ENCODE measurements around the gene VDR.

The VDR gene

DNA sequence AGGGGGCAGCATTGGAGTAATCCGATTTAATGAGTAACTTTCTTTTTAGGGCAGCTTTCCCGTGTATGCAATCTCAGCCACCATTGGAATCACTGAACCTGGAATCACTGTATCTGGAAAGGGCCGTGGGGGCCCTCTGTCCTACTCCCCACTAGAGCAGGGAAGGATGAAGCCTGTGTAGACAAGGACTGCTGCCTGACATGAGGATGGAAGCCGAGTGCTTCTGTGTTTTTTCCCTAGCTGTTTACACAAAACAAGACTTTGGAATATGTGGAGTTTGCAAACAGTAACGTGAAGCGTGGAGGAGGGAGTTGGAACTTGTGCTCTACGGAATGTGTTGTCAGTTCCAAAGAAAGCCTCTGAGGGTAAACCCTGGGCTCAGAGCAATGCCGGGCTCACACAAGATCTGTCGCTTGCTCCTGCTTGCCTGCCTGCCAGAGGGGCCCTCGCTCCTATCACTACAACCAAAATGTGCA is 52.7 kb downstream of the VDR start:
- TF ChIP-seq ZFX (IDR thresholded peaks at IDR 0.05) = no peak
- TF ChIP-seq, protein P1, sequence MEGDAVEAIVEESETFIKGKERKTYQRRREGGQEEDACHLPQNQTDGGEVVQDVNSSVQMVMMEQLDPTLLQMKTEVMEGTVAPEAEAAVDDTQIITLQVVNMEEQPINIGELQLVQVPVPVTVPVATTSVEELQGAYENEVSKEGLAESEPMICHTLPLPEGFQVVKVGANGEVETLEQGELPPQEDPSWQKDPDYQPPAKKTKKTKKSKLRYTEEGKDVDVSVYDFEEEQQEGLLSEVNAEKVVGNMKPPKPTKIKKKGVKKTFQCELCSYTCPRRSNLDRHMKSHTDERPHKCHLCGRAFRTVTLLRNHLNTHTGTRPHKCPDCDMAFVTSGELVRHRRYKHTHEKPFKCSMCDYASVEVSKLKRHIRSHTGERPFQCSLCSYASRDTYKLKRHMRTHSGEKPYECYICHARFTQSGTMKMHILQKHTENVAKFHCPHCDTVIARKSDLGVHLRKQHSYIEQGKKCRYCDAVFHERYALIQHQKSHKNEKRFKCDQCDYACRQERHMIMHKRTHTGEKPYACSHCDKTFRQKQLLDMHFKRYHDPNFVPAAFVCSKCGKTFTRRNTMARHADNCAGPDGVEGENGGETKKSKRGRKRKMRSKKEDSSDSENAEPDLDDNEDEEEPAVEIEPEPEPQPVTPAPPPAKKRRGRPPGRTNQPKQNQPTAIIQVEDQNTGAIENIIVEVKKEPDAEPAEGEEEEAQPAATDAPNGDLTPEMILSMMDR (conservative IDR thresholded peaks at IDR 0.05) = no peak
- no peak overlapping the region for H3K27ac ChIP-seq

DNA sequence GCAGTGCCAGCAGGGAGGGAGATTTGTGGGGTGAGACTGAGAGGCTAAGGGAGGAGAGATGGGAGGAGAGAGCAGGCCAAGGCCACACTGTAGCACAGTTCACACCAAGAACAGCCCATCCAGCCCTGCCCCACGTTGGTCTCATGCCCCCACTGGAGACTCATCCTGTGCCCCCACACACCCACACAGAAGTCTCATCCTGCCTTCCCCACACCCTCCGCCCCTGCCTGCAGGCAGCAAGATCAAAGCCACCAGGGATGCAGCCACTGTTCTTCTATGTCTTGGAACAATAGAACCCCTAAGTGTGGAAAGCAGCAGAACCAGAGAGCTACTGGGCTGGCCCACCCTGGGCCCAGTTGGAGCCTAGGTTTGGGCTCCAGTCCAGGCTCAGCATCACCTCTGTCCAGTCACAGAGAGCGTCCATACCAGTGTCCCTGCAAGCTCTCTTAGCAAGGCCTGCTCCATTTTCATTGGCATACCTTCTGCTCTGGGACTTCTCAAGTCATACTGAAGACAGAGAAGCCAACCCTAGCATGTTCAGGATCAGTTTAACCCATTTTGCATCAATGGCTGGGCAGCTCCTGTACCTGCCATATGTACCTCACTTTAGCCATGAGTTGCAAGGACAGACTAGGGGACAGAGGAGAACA is 53.4 kb downstream of the VDR start:
- no peak for TF ChIP-seq ZFX (IDR thresholded peaks at IDR 0.05)
- TF ChIP-seq, protein P1 (conservative IDR thresholded peaks at IDR 0.05) = no peak
- no peak overlapping the region for H3K27ac ChIP-seq

DNA sequence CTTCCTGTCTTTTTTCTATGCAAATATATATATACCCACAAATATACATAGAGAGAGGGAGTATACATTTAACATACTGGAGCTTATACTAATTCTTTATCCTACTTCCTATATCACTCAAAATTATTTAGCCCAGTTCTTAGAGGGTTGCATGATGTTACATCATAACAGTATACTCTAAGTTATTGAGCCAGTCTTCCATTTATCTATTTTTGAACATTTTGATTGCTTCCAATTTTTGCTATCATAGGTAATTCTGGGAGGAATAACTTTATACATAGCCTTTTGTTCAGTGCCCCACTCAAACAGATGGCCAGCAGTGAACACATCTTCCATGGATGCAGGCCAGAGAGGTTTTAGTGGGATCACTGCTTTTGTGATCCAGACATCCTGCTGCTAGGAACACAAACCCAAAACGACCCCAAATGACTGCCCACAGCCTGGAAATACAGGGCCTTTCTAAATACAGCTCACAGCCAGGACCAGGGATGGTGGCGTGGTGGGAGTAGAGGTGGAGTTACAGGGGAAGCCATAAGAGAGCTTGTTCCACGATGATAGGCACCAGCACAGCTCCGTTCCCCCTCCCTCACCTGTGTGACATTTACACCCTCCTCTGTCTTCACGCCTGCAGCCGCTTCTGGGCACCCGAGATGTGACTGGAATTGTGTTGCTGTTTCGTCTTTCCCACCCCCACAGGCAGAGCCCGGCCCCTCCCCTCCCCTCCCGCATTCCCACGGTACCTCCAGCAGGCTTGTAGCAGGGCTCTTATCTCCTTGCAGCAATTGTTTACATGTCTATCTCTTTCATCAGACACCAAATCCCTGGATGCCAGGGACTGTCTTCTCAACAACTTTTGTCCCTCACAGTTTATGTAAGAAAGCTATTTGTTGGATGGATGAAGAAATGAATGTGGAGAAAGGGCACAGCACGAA is 54.4 kb downstream of the VDR start:
- TF ChIP-seq ZFX (IDR thresholded peaks at IDR 0.05) = no peak
- TF ChIP-seq, protein P1 (conservative IDR thresholded peaks at IDR 0.05) = no peak
- no peak overlapping the region for H3K27ac ChIP-seq

DNA sequence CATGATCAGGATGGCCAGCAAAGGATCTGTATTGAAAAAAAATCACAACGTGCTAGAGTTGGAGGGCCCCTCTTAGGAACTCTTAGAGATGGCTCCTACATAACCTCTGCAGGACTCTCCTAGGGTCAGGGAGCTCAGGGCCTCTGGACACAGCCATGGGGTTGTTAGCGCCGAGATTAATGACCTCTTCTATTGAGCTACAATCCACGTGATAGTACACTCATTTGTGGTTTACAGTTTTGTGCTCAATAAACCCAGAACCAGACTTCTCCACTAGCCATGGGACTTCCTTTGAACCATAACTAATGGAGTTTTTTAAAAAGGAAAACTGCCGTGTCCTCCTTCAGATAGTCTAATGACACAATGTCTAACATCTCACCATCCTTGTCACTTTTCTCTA is 55.5 kb downstream of the VDR start:
- TF ChIP-seq ZFX (IDR thresholded peaks at IDR 0.05) = no peak
- H3K27ac ChIP-seq = no peak overlapping the region

DNA sequence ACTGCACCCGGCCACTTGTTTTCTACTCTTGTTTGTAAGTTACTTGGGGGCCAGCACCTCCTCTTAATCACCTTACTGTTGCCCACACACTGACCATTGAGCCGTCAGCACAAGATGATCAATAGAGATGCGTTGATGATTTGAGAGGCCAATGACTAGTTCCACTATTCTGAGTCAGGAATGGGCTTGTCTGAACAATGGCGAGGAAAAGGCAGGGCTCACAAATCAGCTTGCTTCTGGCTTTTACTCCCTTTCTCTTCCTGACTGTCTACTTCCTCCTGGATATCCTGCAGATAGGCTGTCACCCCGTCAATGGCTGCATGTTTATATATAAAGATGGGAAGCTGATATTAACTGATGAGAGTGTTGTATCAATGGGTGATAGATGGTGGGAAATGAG is 55.9 kb downstream of the VDR start:
- H3K27ac ChIP-seq = no peak overlapping the region
- no peak for TF ChIP-seq ZFX (IDR thresholded peaks at IDR 0.05)
- TF ChIP-seq, protein P1 (conservative IDR thresholded peaks at IDR 0.05) = no peak

DNA sequence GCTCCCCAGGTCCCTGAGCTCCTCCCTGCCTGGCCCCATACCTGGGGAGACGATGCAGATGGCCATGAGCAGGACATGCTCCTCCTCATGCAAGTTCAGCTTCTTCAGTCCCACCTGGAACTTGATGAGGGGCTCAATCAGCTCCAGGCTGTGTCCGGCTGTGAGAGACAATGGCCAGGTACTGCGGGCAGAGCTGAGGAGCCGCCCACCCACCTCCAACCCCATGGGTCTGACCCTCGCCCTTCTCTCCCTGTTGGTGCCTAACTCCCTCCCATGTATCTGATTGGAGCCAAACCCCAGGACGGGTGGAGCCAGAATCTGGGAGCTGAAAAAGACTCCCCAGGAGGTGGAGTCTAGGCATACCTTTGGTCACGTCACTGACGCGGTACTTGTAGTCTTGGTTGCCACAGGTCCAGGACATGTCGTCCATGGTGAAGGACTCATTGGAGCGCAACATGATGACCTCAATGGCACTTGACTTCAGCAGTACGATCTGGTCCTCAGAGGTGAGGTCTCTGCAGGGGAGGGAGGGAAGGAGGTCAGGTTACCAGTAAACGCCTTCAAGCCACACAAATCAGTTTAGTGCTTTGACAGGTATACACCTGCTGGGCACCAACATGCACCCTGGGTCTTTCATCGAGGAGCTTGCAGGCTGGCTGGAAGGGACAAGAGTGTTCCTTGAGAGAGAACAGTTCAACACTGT is 58.3 kb downstream of the VDR start:
- H3K27ac ChIP-seq = no peak overlapping the region
- no peak for TF ChIP-seq ZFX (IDR thresholded peaks at IDR 0.05)
- TF ChIP-seq, protein P1 (conservative IDR thresholded peaks at IDR 0.05) = no peak

DNA sequence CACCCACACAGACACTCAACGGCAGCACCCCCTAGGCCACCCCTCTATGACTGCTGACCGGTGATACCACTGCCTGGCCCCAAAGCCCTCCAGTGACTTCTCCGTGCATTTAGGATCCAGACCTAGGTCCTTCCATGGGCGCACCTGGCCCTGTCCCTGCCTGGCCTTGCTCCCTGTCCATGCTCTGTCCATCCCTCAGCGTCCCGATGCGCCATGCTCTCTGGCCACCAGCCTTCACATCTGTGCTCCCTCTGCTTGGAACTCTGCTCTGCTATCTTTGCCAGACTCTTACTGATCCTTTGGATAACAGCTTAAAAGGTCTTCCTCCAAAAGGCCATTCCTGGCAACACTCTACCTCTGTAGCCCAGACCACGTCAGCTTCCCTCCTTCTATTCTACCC is 59.7 kb downstream of the VDR start:
- no peak overlapping the region for H3K27ac ChIP-seq
- TF ChIP-seq, protein P1 (conservative IDR thresholded peaks at IDR 0.05) = no peak
- TF ChIP-seq ZFX (IDR thresholded peaks at IDR 0.05) = no peak

Data from C4-2B (cell line).